ENCODE results near the gene ICAM2.
"Not testable (repeated sequence)": the region's sequence is repeated elsewhere in the genome, so short reads cannot be mapped to it uniquely, and the experiment has no call there.

ICAM2 gene

GRCh38 chr17:64008830-64009229 lies 11.6 kb downstream of the ICAM2 start:
- no peak for DNase-seq

DNA sequence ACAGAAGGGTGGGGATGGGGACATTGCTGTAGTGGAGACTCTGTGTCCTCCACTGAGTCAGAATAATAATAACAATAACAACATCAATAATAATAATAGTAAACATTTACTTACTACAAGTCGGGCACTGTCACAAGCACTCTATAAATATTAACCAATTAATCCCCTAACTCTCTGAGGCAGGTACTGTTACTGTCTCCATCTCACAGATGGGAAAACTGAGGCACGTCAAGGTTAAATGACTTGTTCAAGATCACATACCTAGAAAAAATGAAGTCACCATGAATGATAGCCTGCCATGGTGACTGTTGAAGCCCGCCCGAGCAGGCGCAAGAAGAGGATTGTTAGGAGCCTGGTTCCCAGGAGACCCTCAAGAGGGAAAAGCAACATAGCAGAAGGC lies 12.1 kb downstream of the ICAM2 start:
- no peak for DNase-seq

- no peak for DNase-seq
Measured at GRCh38 chr17:64007838-64008282, 12.6 kb downstream of the ICAM2 start.

DNA sequence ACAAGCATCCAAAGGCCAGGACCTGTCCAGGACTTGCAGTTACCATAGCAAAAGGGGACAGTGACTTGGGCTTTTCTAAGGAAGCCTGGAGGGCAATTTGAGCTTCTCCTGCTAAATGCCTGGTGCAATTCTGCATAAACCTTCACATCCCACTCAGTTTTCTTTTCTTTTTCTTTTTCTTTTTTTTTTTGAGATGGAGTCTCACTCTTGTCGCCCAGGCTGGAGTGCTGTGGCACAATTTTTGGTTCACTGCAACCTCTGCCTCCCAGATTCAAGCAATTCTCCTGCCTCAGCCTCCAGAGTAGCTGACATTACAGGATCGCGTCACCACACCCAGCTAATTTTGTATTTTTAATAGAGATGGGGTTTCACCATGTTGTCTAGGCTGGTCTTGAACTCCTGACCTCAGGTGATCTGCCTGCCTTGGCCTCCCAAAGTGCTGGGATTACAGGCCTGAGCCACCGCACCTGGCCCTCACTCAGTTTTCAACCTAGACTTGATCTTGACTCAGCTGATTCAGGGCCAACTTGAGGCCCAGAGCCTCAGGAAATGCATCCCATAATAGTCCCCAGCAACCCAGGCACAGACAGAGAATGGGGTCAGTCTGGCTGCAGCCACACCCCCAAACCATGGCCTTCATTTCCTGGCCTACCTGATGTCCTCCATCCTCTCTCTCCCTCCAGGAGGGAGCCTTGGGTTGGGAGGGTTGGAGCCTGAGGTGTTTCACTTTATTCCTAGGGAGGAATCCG lies 13.2 kb downstream of the ICAM2 start:
- DNase-seq, result not testable (repeated sequence)

DNA sequence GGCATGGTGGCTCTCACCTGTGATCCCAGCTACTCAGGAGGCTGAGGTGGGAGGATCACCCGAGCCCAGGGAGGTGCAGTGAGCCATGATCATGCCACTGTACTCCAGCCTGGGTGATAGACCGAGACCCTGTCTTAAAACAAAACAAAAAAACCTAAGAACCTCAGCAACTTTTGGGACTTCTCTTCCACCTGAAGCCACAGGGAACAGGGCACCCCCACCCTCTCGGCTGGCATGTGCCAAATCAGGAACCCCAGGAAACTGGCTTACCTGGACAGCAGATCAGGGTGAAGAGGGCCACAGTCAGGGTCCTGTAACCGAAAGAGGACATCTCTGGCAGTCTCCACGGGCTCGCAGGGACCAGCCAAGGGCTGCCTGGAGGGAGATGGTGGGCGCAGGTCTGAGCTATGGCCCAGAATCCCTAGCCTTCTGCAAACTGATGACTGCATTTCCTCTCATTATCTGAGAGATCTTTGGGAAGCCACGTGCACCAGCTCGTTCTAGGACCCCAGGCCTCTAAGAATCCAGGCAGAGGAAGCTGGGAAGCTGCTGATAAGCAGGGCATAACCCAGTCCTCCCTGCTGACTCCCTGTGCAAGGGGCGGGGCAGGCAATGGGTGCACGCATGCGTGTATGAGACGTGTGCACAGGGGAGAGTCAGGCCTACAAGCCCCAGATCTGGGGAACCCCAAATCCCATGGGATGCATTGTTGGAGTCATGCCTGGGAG lies 13.9 kb downstream of the ICAM2 start:
- no peak for DNase-seq

GRCh38 chr17:64005734-64006167 lies 14.7 kb downstream of the ICAM2 start:
- DNase-seq, result no peak

GRCh38 chr17:64004903-64005733 lies 15.3 kb downstream of the ICAM2 start:
- DNase-seq, result no peak

DNA sequence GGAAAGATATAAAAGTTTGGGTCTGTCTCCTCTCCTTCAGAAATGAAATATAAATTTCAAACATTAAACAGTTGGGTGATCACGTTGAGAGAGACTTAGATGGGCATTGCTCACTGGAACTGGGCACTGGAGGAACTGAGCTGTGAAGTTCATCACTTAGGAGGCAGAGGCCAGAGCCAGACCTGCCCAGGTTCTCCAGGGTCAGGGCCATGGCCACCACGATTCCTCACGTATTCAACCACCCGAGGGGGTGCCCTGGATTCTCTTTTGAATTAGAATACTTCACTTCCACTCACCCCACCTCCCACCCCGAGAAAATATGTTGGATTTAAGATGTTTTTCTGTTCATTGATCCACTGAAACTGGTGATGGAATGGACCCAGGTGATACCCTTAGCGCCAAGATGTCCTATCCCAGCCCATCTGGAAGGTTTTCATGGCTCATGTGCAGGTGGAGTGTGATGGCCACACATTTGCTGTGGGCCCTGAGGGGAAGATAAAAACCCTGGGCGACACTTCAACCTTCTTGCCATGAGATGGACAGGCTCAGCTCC lies 16.1 kb downstream of the ICAM2 start:
- DNase-seq, result no peak

DNA sequence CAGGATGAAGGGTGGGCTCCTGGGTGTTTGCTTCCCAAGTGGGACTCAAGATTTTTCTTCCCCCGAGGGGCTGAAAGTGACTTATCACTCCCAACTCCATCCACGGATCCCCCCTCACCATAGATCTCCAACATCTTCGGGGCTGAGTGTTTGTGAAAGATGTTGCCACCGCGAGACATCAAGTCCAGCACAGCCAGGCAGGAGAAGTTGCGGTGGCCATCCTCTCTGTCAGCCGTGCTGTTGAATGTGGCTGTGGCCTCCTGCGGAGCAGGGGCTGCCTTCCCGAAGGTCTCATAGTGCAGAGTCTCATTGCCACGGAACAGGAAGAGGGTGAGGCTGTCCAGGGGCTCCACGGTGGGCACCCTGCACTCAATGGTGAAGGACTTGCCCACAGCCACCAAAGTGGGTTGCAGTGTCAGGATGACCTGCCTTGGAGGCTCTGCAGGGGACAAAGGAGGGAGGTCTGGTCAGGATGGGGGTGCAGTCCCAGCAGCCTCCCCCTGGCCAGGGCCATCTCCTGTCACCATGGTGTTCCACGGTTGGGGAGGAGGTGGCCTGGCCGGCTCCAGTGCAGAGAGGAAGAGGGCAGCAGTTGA lies 16.8 kb downstream of the ICAM2 start:
- no peak for DNase-seq

DNA sequence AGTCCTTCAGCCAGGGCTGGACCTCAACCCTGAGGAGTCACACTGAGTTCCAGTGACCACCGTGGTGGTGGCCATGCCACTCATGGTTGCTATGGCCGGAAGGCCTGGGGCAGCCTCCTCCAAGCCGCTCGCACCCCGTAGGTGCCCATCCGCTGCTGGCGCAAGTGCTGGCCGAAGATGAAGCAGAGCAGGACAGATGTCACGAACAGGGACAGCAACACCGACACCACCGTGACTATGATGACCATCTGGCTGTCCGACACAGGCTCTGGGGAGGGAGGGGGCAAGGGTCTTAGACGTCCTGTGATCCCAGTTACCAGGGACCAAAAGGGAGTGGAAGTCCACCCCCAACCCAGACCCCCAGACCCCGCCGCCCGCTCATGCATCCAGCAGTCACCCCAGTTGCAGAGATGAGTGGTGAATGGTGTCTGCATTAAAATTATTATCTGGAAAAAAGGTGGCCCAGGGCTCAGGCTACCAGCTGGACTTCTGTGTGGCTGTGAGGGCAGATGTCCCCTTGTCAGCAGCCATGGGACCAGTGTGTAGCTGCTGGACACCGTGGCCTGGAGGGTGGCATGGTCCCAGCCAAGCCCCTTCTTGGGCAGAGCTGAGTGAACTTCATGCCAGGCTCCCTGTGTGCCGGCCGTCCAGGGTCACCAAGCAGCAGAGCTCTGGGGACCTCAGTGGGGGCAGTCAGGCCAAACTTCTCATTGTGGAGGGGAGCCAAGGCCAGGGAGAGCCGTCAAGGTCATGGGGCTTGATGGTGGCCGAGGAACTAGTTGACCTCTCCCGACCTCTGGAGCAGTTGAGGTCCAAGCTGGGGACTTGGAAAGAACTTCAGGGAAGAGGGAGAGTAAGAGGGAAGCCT lies 17.5 kb downstream of the ICAM2 start:
- DNase-seq, result no peak

DNA sequence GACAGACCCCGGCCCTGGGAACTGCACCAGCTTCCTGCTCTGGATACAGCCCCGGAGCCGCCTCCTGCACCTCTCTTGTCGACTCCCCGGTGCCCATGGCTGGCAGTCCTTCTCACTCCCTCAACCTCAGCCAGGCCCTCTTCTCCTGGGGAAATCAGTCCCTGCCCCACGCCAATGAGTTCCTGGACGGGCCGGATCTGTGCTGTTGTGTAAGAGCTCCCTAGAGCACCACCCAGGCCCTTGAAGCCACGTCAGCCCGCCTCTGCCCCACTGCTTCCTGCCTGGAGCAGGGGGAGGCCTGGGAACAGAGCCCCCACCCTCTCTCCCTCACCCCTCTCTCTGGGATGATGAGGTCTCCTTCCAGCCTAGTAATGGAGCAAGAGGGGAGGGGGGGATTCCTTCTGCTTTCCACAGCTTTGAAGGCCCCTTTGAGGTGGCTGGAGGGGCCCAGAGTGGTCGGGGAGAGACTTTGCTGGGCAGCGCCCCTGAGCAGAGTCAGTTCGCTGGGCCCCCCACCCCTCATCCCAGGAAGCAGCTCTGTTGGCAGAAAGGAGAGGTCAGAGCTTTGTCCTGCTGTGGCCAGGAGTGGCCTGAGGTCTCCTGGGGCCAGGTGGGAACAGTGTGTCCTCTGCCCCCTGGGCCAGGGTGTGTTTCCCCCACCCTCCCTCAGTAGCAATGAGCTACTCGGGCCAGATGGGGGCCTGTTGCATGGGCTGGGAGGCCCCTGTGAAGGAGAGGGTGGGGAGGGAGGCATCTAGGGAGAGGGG lies 18.5 kb downstream of the ICAM2 start:
- no peak for DNase-seq

- no peak for DNase-seq
Measured at GRCh38 chr17:64001091-64001579, 19.3 kb downstream of the ICAM2 start.

DNA sequence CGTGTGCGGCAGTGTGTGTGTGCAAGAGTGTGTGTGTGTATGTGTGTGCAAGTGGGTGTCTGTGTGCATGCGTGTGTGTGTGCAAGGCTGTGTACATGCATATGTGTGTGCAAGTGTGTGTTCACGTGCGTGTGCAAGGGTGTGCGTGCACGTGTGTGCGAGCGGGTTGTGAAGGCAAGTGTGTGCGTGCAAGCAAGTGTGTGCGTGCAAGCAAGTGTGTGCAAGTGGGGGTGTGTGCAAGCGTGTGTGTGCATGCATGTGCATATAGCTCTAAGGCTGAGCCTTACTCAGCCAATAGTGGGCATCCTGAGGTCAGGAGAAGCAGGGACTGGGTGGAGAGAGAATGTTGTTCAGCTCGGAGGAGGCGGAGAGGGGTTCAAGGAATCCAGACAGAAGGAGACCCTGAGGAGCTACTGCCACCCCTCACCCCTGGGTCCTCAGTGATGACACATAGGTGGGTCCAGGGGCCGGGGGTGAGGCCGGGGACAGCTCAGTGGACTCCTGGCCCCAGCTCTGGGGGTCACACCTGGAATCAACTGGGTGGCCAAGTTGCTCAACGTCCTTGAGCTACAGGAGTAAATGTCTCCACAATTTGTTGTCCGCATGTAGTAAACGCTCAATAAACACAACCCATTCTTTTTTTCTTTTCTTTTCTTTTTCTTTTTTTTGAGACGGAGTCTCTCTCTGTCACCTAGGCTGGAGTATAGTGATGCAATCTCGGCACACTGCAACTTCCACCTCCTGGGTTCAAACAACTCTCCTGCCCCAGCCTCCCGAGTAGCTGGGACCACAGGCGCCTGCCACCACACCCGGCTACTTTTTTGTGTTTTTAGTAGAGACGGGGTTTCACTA lies 20.5 kb downstream of the ICAM2 start:
- no peak for DNase-seq

- peak; percentile 50 for DNase-seq
Measured at GRCh38 chr17:63998721-63999679, 21.4 kb downstream of the ICAM2 start.

DNA sequence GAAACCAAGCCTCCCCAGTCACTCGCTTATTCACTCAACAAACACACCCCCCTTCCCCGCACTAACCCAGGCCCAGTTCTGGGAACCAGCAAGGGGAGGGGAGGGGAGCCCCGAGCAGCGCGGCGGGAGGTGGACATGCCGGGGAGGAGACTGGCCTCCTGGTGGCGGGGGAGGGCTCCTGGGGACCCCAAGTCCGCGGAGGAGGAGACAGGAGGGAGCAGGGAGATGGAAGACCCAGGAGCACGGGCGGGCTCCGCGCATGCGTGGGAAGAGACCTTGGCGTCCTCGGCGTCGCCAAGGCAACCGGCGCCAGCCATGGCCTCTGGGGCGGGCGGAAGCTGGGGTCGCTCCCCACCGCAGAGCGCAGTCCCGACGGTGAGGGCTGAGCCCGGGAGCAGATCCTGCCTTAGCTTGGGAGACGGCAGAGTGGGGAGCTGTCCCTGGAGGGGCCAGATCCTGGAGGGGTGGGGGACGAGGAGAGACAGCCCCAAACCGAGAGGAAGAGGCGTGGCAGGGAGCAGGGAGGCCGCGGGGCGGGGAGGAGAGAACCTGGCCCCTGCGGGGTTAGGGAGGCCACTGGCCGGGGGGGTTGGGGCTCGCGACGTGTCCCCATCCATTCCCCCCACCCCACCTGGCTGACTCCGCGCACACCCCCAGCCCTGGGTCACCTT lies 22.2 kb downstream of the ICAM2 start, which contains the start of gene PRR29:
Gene PRR29, plus strand, starts transcription at position 302 of the 671 bp plus-strand sequence. Its CDS starts 14 bp downstream, at position 316.
- DNase-seq, result peak; percentile 77

DNA sequence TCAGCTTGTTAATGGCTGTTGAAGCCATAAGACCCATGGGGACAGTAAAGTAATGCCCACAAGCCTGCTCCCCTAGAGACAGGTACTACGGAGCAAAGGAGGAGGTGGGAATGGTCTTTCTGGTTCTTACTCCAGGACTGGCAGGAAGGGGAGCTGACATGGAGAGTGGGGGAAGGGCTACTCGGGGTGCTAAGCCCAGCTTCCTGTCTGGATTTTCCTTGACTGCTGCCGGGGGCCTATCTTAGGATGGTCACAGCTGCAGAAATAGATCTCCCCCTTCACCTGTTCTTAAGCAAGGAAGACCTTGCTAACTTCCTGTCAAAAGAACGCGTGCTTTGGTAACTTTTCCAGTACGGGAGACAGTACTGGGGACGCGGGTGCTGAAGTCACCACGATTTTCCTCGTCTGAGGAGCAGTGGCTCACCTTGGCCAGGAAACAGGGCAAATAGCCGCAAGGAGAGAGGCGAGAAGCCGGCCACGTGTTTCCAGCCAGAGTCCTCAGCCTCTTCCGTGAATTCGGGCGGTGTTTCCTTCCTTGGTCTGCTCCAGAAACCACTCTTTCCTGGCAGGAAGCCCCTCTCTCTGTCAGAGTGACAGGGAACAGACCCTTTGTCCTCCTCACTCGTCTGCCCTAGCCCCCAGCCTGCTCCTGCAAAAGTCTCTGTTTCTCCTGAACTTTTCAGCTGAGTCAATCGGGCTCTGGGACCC lies 22.9 kb downstream of the ICAM2 start:
- DNase-seq, result no peak

Data from CD4-positive, alpha-beta T cell treated with Interleukin-17A for 1 hour (primary cell).